Measurements from ENCODE around the gene SLC12A1.

DNA sequence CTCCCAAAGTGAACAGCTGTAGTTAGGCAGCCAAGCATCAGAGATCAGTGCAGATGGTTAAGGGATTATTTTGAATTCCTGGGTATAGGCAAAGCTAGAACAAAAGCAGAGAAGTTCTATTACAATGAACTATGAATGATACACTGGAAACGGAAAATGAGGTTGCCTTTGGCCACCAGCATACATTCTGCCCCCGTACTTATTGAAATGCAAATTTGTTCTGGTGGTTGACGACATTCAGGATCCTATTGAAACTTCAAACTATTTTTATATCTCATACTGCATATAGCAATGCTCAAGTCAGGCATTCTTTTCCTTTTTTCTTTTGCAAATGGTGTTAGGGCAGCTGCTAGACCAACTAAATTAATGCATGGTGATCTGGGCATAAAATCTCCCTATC is 61.7 kb downstream of the SLC12A1 start:
- TF ChIP-seq POLR2A (IDR thresholded peaks at IDR 0.05) = no peak
- TF ChIP-seq, protein P1, sequence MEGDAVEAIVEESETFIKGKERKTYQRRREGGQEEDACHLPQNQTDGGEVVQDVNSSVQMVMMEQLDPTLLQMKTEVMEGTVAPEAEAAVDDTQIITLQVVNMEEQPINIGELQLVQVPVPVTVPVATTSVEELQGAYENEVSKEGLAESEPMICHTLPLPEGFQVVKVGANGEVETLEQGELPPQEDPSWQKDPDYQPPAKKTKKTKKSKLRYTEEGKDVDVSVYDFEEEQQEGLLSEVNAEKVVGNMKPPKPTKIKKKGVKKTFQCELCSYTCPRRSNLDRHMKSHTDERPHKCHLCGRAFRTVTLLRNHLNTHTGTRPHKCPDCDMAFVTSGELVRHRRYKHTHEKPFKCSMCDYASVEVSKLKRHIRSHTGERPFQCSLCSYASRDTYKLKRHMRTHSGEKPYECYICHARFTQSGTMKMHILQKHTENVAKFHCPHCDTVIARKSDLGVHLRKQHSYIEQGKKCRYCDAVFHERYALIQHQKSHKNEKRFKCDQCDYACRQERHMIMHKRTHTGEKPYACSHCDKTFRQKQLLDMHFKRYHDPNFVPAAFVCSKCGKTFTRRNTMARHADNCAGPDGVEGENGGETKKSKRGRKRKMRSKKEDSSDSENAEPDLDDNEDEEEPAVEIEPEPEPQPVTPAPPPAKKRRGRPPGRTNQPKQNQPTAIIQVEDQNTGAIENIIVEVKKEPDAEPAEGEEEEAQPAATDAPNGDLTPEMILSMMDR (IDR thresholded peaks at IDR 0.05) = no peak
- TF ChIP-seq EP300 (IDR thresholded peaks at IDR 0.05; ENCODE audit: low read depth) = no peak
- TF ChIP-seq POLR2AphosphoS5 (IDR thresholded peaks at IDR 0.05) = no peak

Data from transverse colon (tissue), 4 donors.